ENCODE measurements around the gene CELSR1. TPM values are rescaled to one million over a fixed set of nuclear protein-coding genes. Genes with fewer than 3 reads are reported as not detected.

CELSR1 gene
- total RNA-seq, 1 experiment from 2014 or later, result 30.7 TPM

DNA sequence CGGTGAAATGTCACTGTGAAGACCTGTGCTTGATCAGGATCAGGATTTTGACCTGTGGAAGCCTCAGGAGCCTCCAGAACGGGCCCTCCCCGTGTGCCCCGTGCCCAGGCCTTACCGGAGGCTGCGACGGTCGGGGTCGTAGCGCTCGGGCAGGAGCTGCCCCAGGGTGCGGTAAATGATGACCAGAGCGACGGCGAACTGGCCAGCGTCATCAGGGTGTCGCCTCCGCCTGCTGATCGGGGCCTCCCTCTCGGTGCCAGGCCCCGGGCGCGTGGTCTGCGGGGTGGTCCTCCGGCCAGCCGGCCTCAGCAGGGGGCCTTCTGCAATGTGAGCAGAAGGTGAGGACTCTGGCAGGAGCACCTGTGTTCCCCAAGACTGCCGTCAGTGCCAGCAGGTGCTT, 155.7 kb downstream of the CELSR1 start:
- no peaks in the 10 kb centered on the region for H3K9me3 ChIP-seq (ENCODE audit: control insufficient read depth, insufficient read depth, low read depth, low read length)
- H3K4me3 ChIP-seq (ENCODE audit: low read depth in 2 of 2, low read length in 2 of 2), result no peak overlapping the region
- TF ChIP-seq SIN3A (IDR thresholded peaks at IDR 0.05; ENCODE audit: borderline replicate concordance, insufficient read depth, low read depth, low read length) (no peak), POLR2AphosphoS5 (IDR thresholded peaks at IDR 0.05; ENCODE audit: low read depth, low read length) (no peak)
- CTCF ChIA-PET, result no interaction called here
- no peak for ATAC-seq
- no peak for DNase-seq (ENCODE audit: low read depth, low spot score)
- no peaks in the 10 kb centered on the region for H3K36me3 ChIP-seq (ENCODE audit: control insufficient read depth, insufficient read depth, low read length)
- no peak overlapping the region for H3K27ac ChIP-seq (ENCODE audit: low read length)
- intact Hi-C loops (cut with micrococcal nuclease; ENCODE audit: unreplicated experiment), result no loop called here
- no peaks in the 10 kb centered on the region for H3K27me3 ChIP-seq (ENCODE audit: control insufficient read depth, insufficient read depth, low read length)
- no TSS peak for BruUV-seq (replicated peaks)
- in situ Hi-C loops (cut with HindIII; ENCODE audit: low pct_unique_long_range_greater_than_20kb, low sequenced_read_pairs), result no loop called here
- no peaks in the 10 kb centered on the region for H3K4me1 ChIP-seq (ENCODE audit: control insufficient read depth, insufficient read depth, low read length)
- POLR2A ChIA-PET, result no interaction called here

- no TSS peak for BruUV-seq (replicated peaks)
- no peaks in the 10 kb centered on the region for H3K36me3 ChIP-seq (ENCODE audit: control insufficient read depth, insufficient read depth, low read length)
- H3K27ac ChIP-seq (ENCODE audit: low read length), result no peak overlapping the region
- no peaks in the 10 kb centered on the region for H3K4me1 ChIP-seq (ENCODE audit: control insufficient read depth, insufficient read depth, low read length)
- intact Hi-C loops (cut with micrococcal nuclease; ENCODE audit: unreplicated experiment), result no loop called here
- no peak for ATAC-seq
- ChIA-PET POLR2A (interaction anchor here (0.6 kb wide), 1 partner anchor 79 kb away, joined by 5 read pairs; no protein-coding TSS in a partner anchor), CTCF (no interaction called here)
- H3K4me3 ChIP-seq (ENCODE audit: low read depth in 2 of 2, low read length in 2 of 2), result no peak overlapping the region
- H3K27me3 ChIP-seq (ENCODE audit: control insufficient read depth, insufficient read depth, low read length), result no peaks in the 10 kb centered on the region
- TF ChIP-seq TCF7L2 (IDR thresholded peaks at IDR 0.05; ENCODE audit: low read depth, low read length), result no peak
- no peak for TF ChIP-seq SIN3A (IDR thresholded peaks at IDR 0.05; ENCODE audit: borderline replicate concordance, insufficient read depth, low read depth, low read length)
- no peak for TF ChIP-seq POLR2AphosphoS5 (IDR thresholded peaks at IDR 0.05; ENCODE audit: low read depth, low read length)
- TF ChIP-seq REST (IDR thresholded peaks at IDR 0.05; ENCODE audit: insufficient read depth in 1 of 2, low read depth in 2 of 2, low read length in 1 of 2), result no peak
- TF ChIP-seq, protein P1, sequence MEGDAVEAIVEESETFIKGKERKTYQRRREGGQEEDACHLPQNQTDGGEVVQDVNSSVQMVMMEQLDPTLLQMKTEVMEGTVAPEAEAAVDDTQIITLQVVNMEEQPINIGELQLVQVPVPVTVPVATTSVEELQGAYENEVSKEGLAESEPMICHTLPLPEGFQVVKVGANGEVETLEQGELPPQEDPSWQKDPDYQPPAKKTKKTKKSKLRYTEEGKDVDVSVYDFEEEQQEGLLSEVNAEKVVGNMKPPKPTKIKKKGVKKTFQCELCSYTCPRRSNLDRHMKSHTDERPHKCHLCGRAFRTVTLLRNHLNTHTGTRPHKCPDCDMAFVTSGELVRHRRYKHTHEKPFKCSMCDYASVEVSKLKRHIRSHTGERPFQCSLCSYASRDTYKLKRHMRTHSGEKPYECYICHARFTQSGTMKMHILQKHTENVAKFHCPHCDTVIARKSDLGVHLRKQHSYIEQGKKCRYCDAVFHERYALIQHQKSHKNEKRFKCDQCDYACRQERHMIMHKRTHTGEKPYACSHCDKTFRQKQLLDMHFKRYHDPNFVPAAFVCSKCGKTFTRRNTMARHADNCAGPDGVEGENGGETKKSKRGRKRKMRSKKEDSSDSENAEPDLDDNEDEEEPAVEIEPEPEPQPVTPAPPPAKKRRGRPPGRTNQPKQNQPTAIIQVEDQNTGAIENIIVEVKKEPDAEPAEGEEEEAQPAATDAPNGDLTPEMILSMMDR (IDR thresholded peaks at IDR 0.05), result no peak
- in situ Hi-C loops (cut with HindIII; ENCODE audit: low pct_unique_long_range_greater_than_20kb, low sequenced_read_pairs), result no loop called here
- no peak for DNase-seq (ENCODE audit: low read depth, low spot score)
- H3K9me3 ChIP-seq (ENCODE audit: control insufficient read depth, insufficient read depth, low read depth, low read length), result no peaks in the 10 kb centered on the region
Observed at GRCh38 chr22:46381142-46381541, 156.3 kb downstream of the CELSR1 start.

GRCh38 chr22:46380581-46380980, 156.8 kb downstream of the CELSR1 start:
- in situ Hi-C loops (cut with HindIII; ENCODE audit: low pct_unique_long_range_greater_than_20kb, low sequenced_read_pairs) (no loop called here), intact Hi-C loops (cut with micrococcal nuclease; ENCODE audit: unreplicated experiment) (no loop called here)

More at GRCh38 chr22:46380581-46380980, 156.8 kb downstream of the CELSR1 start:
- no peaks in the 10 kb centered on the region for H3K9me3 ChIP-seq (ENCODE audit: control insufficient read depth, insufficient read depth, low read depth, low read length)
- TF ChIP-seq TCF7L2 (IDR thresholded peaks at IDR 0.05; ENCODE audit: low read depth, low read length), result no peak
- H3K4me3 ChIP-seq (ENCODE audit: low read depth in 2 of 2, low read length in 2 of 2), result no peak overlapping the region
- DNase-seq (ENCODE audit: low read depth, low spot score) (no peak), ATAC-seq (no peak)
- H3K27ac ChIP-seq (ENCODE audit: low read length), result no peak overlapping the region
- BruUV-seq (replicated peaks), result no TSS peak
- no peaks in the 10 kb centered on the region for H3K4me1 ChIP-seq (ENCODE audit: control insufficient read depth, insufficient read depth, low read length)
- ChIA-PET CTCF (no interaction called here), POLR2A (interaction anchor here (0.6 kb wide), 1 partner anchor 79 kb away, joined by 5 read pairs; no protein-coding TSS in a partner anchor)
- no peaks in the 10 kb centered on the region for H3K27me3 ChIP-seq (ENCODE audit: control insufficient read depth, insufficient read depth, low read length)
- no peaks in the 10 kb centered on the region for H3K36me3 ChIP-seq (ENCODE audit: control insufficient read depth, insufficient read depth, low read length)
